HepG2 (cell line): ENCODE data around the gene FBLIM1. TPM values are rescaled to one million over a fixed set of nuclear protein-coding genes. Genes with fewer than 3 reads are reported as not detected.

Experiments used
- BCL6 ChIP-seq: IDR thresholded peaks from 2 replicates; pipeline ENCODE4 v1.6.1; 2016; ENCODE audit warnings: missing genetic modification reagents, missing compliant biosample characterization
- BCLAF1 ChIP-seq: fragments of 450-650 bp; IDR thresholded peaks from 2 replicates; pipeline ENCODE4 v1.6.1; 2017; ENCODE audit warnings: mild to moderate bottlenecking
- BRCA1 ChIP-seq: sonication (generic); formaldehyde crosslinking; IDR thresholded peaks from 2 replicates; pipeline ENCODE4 v1.4.0; 2020; ENCODE audit warnings: missing genetic modification reagents
- FOXA3 ChIP-seq: IDR thresholded peaks from 2 replicates; pipeline ENCODE4 v1.6.1; 2016; ENCODE audit warnings: missing genetic modification reagents, missing compliant biosample characterization
- IKZF4 ChIP-seq: sonication (generic); formaldehyde crosslinking; IDR thresholded peaks from 2 replicates; pipeline ENCODE4 v1.5.1; 2020; ENCODE audit warnings: borderline replicate concordance, mild to moderate bottlenecking, low read depth, missing genetic modification reagents; ENCODE audit errors: not compliant biosample characterization
- KDM2A ChIP-seq: sonication (generic); formaldehyde crosslinking; IDR thresholded peaks from 2 replicates; pipeline ENCODE4 v1.4.0; 2020; ENCODE audit warnings: low read depth, missing genetic modification reagents, borderline replicate concordance
- NCOA5 ChIP-seq: sonication (generic); formaldehyde crosslinking; IDR thresholded peaks from 2 replicates; pipeline ENCODE4 v1.4.0; 2020; ENCODE audit warnings: missing genetic modification reagents
- NR2C2 ChIP-seq: sonication (generic); formaldehyde crosslinking; IDR thresholded peaks from 2 replicates; pipeline ENCODE4 v1.4.0; 2020; ENCODE audit warnings: missing genetic modification reagents, mild to moderate bottlenecking, moderate library complexity, borderline replicate concordance
- ONECUT2 ChIP-seq: sonication (generic); formaldehyde crosslinking; IDR thresholded peaks from 2 replicates; pipeline ENCODE4 v1.4.0; 2020; ENCODE audit warnings: missing genetic modification reagents
- PATZ1 ChIP-seq: sonication (generic); formaldehyde crosslinking; IDR thresholded peaks from 2 replicates; pipeline ENCODE4 v1.4.0; 2020; ENCODE audit warnings: missing genetic modification reagents
- PAX8 ChIP-seq: sonication (generic); formaldehyde crosslinking; IDR thresholded peaks from 2 replicates; pipeline ENCODE4 v1.8.0; 2022; ENCODE audit warnings: mild to moderate bottlenecking, missing genetic modification reagents, borderline replicate concordance
- PRPF4 ChIP-seq: fragments of 200-400 bp; formaldehyde crosslinking; IDR thresholded peaks from 2 replicates; pipeline ENCODE4 v1.6.1; 2016; ENCODE audit warnings: low read length, low read depth; ENCODE audit not compliant: poor library complexity, severe bottlenecking
- SMYD3 ChIP-seq: sonication (generic); formaldehyde crosslinking; IDR thresholded peaks from 2 replicates; pipeline ENCODE4 v1.8.1; 2023; ENCODE audit warnings: mild to moderate bottlenecking, missing genetic modification reagents
- SPEN ChIP-seq: sonication (generic); formaldehyde crosslinking; IDR thresholded peaks from 2 replicates; pipeline ENCODE4 v1.5.1; 2020; ENCODE audit warnings: low read depth, mild to moderate bottlenecking, missing genetic modification reagents
- TFAP4 ChIP-seq: sonication (generic); IDR thresholded peaks from 2 replicates; pipeline ENCODE4 v1.6.1; 2016; ENCODE audit warnings: low read depth, borderline replicate concordance
- WIZ ChIP-seq: sonication (generic); formaldehyde crosslinking; IDR thresholded peaks from 2 replicates; pipeline ENCODE4 v1.5.1; 2020; ENCODE audit warnings: mild to moderate bottlenecking, missing genetic modification reagents
- XBP1 ChIP-seq: sonication (generic); formaldehyde crosslinking; IDR thresholded peaks from 2 replicates; pipeline ENCODE4 v1.5.0; 2020; ENCODE audit warnings: missing genetic modification reagents
- ZFX ChIP-seq: sonication (generic); formaldehyde crosslinking; IDR thresholded peaks from 2 replicates; pipeline ENCODE4 v1.4.0; 2020; ENCODE audit warnings: mild to moderate bottlenecking, low read depth, missing genetic modification reagents, moderate library complexity
- ZMYM2 ChIP-seq: sonication (generic); formaldehyde crosslinking; IDR thresholded peaks from 2 replicates; pipeline ENCODE4 v1.8.0; 2022; ENCODE audit warnings: mild to moderate bottlenecking, missing genetic modification reagents
- ZNF768 ChIP-seq: sonication (generic); formaldehyde crosslinking; IDR thresholded peaks from 2 replicates; pipeline ENCODE4 v1.4.0; 2020; ENCODE audit warnings: missing genetic modification reagents
- ZSCAN22 ChIP-seq: sonication (generic); formaldehyde crosslinking; IDR thresholded peaks from 2 replicates; pipeline ENCODE4 v1.4.0; 2020; ENCODE audit warnings: mild to moderate bottlenecking, missing genetic modification reagents
- ZSCAN31 ChIP-seq: sonication (generic); formaldehyde crosslinking; IDR thresholded peaks from 2 replicates; pipeline ENCODE4 v1.5.0; 2020; ENCODE audit warnings: low read depth, mild to moderate bottlenecking, missing genetic modification reagents
- polyA plus RNA-seq, 8 experiments: library from polyadenylated mRNA; depleted of rRNA in 3 of 8; stranded (reverse) in 7 of 8; unstranded in 1 of 8; fragments of >200 nt; fragmentation: Illumina TruSeq in 4 of 8; extraction: Trizol in 4 of 8; gene quantifications; 2 replicates each; pipeline versions ENCODE4 v1.2.1 to v1.2.3, GENCODE V29; 2011 to 2016; ENCODE audit warnings: low read depth in 4 of 8, missing spikeins in 1 of 8, mixed read lengths in 1 of 8; ENCODE audit not compliant: insufficient read depth in 1 of 8
- total RNA-seq, 5 experiments: library from RNA; depleted of rRNA; stranded (reverse); fragments of >200 nt; fragmentation: Illumina TruSeq; extraction: Trizol; gene quantifications; 2 replicates each; pipeline ENCODE4 v1.2.3, GENCODE V29; 2016; ENCODE audit warnings: low read depth in 1 of 5
- TF ChIP-seq, protein P1 (sequence below): sonication (generic); formaldehyde crosslinking; IDR thresholded peaks from 2 replicates; pipeline ENCODE4 v1.4.0; 2020; ENCODE audit warnings: missing genetic modification reagents

Gene FBLIM1
- total and polyA plus RNA-seq, 2 of the 13 experiments (the other 11 are each of a cell fraction or from before 2014, with no cell fraction given), result 10.6 to 23.0 TPM

DNA sequence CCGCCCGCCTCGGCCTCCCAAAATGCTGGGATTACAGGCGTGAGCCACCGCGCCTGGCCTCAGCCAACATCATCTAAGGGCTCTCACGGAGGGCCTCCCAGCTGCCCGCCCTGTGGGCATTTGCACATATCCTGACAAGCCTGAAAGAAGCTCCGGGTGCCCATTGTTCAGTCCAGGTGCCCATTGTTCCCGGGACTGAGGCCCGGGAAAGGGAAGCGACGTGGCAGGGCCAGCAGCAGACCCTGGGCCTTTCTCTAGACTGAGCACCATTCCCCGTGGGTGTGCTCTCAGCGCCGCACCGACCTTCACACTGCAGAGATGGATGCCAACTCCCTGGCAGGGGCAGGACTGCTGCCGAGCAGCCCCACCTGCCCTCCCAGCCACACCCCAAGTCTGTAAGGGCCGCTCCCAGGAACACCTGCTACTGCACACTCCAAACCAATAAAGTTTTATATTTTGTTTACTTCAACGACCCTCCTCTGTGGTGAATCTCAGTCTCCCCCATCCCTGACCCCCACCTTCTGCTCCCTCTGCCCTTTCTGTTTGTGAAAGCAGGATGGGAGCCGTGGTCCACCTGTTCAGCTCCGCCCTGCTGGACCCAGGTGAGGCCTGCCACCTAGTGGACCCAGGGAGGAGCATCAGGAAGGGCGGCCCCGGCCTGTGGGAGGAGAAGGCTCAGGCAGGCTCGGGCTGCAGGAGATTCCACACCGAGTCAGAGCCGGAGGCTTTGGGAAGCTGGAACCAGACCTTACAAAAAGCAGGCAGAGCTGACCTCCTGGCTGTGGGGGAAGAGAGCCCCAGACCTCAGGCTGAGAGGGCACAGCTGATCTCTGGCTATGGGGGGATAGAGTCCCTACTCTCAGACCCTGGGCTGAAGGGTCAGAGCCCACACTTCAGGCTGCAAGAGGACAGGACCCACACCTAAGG, 17.4 kb upstream of the FBLIM1 start (continued):
- 0 out of 2 replicates have a peak, but pooled peaks have one; percentile 39 for TF ChIP-seq ZSCAN31 (CRISPR knock-in tag)
- TF ChIP-seq PRPF4, result no peak
- TF ChIP-seq, protein P1, sequence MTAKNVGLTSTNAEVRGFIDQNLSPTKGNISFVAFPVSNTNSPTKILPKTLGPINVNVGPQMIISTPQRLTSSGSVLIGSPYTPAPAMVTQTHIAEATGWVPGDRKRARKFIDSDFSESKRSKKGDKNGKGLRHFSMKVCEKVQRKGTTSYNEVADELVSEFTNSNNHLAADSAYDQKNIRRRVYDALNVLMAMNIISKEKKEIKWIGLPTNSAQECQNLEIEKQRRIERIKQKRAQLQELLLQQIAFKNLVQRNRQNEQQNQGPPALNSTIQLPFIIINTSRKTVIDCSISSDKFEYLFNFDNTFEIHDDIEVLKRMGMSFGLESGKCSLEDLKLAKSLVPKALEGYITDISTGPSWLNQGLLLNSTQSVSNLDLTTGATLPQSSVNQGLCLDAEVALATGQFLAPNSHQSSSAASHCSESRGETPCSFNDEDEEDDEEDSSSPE (CRISPR knock-in tag), result no peak
- no peak for TF ChIP-seq ZSCAN22
- TF ChIP-seq KDM2A (CRISPR knock-in tag), result peak; percentile 83
- no peak for TF ChIP-seq NCOA5
- peak; percentile 29; the same call in 1 of the 2 replicates for TF ChIP-seq FOXA3
- peak; percentile 38; the same call in 1 of the 2 replicates for TF ChIP-seq BCL6 (CRISPR knock-in tag)
- no peak for TF ChIP-seq WIZ
- peak; percentile 58; the same call in 1 of the 2 replicates for TF ChIP-seq PATZ1 (CRISPR knock-in tag)
- TF ChIP-seq ZNF768 (CRISPR knock-in tag), result 0 out of 2 replicates have a peak, but pooled peaks have one; percentile 41
- TF ChIP-seq ZFX (CRISPR knock-in tag), result peak; percentile 70
- peak; percentile 32; the same call in 1 of the 2 replicates for TF ChIP-seq SPEN (CRISPR knock-in tag)
- TF ChIP-seq XBP1, result no peak
- no peak for TF ChIP-seq IKZF4 (CRISPR knock-in tag)
- TF ChIP-seq SMYD3, result no peak
- no peak for TF ChIP-seq ZMYM2
- TF ChIP-seq BRCA1 (CRISPR knock-in tag), result no peak
- TF ChIP-seq BCLAF1, result no peak
- TF ChIP-seq NR2C2 (CRISPR knock-in tag), result no peak
- TF ChIP-seq TFAP4, result no peak; the same call in 1 of the 2 replicates
- no peak for TF ChIP-seq ONECUT2
- TF ChIP-seq PAX8, result no peak
